A375 (cell line): ENCODE results near the gene IBA57. TPM values are rescaled to one million over a fixed set of nuclear protein-coding genes. Genes with fewer than 3 reads are reported as not detected.

Source experiments
- small RNA-seq: library from RNA; depleted of rRNA; stranded (forward); fragments of <200 nt; gene quantifications from one replicate; pipeline ENCODE3, GENCODE V24; 2014
- total RNA-seq: library from RNA; depleted of rRNA; stranded (reverse); fragments of >200 nt; shearing (Covaris generic); gene quantifications from 2 replicates; pipeline ENCODE4 v1.2.3, GENCODE V29; 2014; rRNA removed

Gene IBA57
- total RNA-seq, result 9.6 and 10.7 TPM in 2 replicates

GRCh38 chr1:228165372-228166169 lies at the start of gene IBA57:
Gene IBA57, plus strand, starts transcription at chr1:228165804. Its CDS starts 13 bp downstream, at chr1:228165817.

GRCh38 chr1:228139931-228140723 lies 25.5 kb upstream of the IBA57 start, which contains the start of gene GUK1:
Gene GUK1, plus strand, starts transcription at chr1:228140279. Its CDS starts 24 bp downstream, at chr1:228140303.

GRCh38 chr1:228149406-228150119 lies 16.0 kb upstream of the IBA57 start, which contains the start of gene GJC2:
Gene GJC2, plus strand, starts transcription at chr1:228149930. Its CDS starts 7,829 bp downstream, at chr1:228157759.

GRCh38 chr1:228207851-228208821 lies 42.5 kb downstream of the IBA57 start, which contains the start of gene OBSCN:
Gene OBSCN, plus strand, starts transcription at chr1:228208044. Its CDS starts 3,740 bp downstream, at chr1:228211784.

Small RNA genes lying within 50 kb of the gene (small RNA-seq; reads per million reads assigned to genes)
- not detected for gene AL359510.1

Other genes starting within 250 kb of the IBA57 start
- gene WNT9A, start 217.9 kb upstream of the IBA57 start, total RNA-seq, result 0.72 and 0.83 TPM in 2 replicates
- not detected in 2 replicates for gene WNT3A, start 158.8 kb upstream of the IBA57 start, total RNA-seq
- gene ARF1, start 83.1 kb upstream of the IBA57 start, total RNA-seq, result 259 and 295 TPM in 2 replicates
- 32.0 and 34.4 TPM in 2 replicates for gene C1orf35, start 62.5 kb upstream of the IBA57 start, total RNA-seq
- gene MRPL55, start 56.5 kb upstream of the IBA57 start, total RNA-seq, result 121 and 136 TPM in 2 replicates
- 342 and 456 TPM in 2 replicates for gene GUK1, start 25.5 kb upstream of the IBA57 start, total RNA-seq
- 3.1 and 3.3 TPM in 2 replicates for gene GJC2, start 15.9 kb upstream of the IBA57 start, total RNA-seq
- 3.3 and 3.6 TPM in 2 replicates for gene OBSCN, start 42.2 kb downstream of the IBA57 start, total RNA-seq
- gene TRIM11, start 241.0 kb downstream of the IBA57 start, total RNA-seq, result 61.9 and 70.9 TPM in 2 replicates